Natural killer cell treated with Interleukin-12 subunit alpha and Interleukin-12 subunit beta and Interleukin-15 and Interleukin-18, amount 100 ng/mL, for 72 hours (primary cell): ENCODE results near the gene EIF2B2. TPM values are rescaled to one million over a fixed set of nuclear protein-coding genes. Genes with fewer than 3 reads are reported as not detected.

Experiments used
- ATAC-seq, 2 donors: fragments of 150-1000 bp; cut with Tn5 transposase in 1 of 2; sonication (Bioruptor Pico), chemical (Tn5 transposase) in 1 of 2; 2 replicates each; pipeline ENCODE4 v1.10.0; 2021
- DNase-seq: peaks from one replicate; pipeline ENCODE4 v3.0.0; 2022; ENCODE audit warnings: low spot score
- H3K27ac Mint-ChIP-seq, 2 donors: 1 replicate in 1 of 2; 2 replicates in 1 of 2; pipeline ENCODE4 v1.8.0; 2022; ENCODE audit warnings: mixed read lengths in 2 of 2, mild to moderate bottlenecking in 1 of 2, moderate library complexity in 1 of 2
- H3K27me3 Mint-ChIP-seq, 2 donors: 1 replicate in 1 of 2; 2 replicates in 1 of 2; pipeline ENCODE4 v1.8.0; 2022; ENCODE audit warnings: mixed read lengths in 2 of 2
- H3K36me3 Mint-ChIP-seq: one replicate; pipeline ENCODE4 v1.8.0; 2022; ENCODE audit warnings: mixed read lengths
- H3K4me1 Mint-ChIP-seq, 2 donors: 1 replicate in 1 of 2; 2 replicates in 1 of 2; pipeline ENCODE4 v1.8.0; 2022; ENCODE audit warnings: low read depth in 2 of 2, mixed read lengths in 2 of 2, mild to moderate bottlenecking in 1 of 2
- H3K4me3 Mint-ChIP-seq: one replicate; pipeline ENCODE4 v1.8.0; 2022; ENCODE audit warnings: mixed read lengths
- H3K9me3 Mint-ChIP-seq: 2 replicates; pipeline ENCODE4 v1.8.0; 2022; ENCODE audit warnings: mixed read lengths
- total RNA-seq, 2 donors: library from RNA; stranded (reverse); gene quantifications; one replicate each; pipeline ENCODE4 v1.2.3, GENCODE V29; 2022

The EIF2B2 gene
- 10 to 100 TPM; 60.2 to 68.0 TPM for total RNA-seq

DNA sequence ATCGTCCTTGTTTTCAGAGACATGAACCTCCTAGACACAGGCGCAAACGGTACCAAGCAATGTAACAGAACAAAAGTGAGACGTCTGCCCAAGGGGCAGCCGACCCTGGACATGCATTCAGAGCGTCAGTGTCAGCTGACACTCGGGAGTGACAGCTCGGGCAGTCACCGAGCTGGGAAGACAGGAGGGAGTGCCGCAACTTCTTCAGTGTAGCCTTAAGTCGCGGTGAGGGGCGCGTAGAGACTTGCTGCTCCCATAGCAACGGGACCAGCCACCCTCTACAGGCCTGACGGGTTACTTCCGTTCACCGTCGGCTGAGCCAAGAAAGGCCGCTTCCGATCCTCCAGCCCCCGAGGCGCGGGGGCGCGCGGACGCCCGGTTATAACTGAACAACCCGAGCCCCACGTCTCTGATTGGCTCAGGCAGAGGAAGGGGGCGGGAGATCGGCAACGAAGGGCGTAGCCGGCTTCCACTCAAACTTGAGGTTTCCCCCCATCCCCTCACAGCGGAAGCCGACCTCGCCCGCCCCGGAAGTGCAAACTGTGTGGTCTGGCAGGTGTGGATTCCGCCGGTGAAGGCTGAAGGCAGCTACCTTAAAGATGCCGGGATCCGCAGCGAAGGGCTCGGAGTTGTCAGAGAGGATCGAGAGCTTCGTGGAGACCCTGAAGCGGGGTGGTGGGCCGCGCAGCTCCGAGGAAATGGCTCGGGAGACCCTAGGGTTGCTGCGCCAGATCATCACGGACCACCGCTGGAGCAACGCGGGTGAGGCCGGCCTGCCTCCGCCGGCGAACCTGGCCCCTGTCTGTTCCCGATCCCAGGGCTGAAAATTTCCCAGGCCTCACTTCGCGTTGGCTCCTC lies at the start of gene EIF2B2:
Gene EIF2B2 (plus strand): TSS at position 530 of the 858 bp plus-strand sequence. CDS start 70 bp downstream, at position 600.
- Mint-ChIP-seq H3K4me1 (peaks cover 35 to 41% of the 10 kb centered on the region in 2 donors), H3K4me3 (peak within 1 kb of the TSS; percentile 94), H3K36me3 (peaks cover 19% of the 10 kb centered on the region), H3K27me3 (no peaks in the 10 kb centered on the region), H3K27ac (peak within 1 kb of the TSS; percentile 96 to 97), H3K9me3 (no peaks in the 10 kb centered on the region)
- DNase-seq = peak; percentile 99
- peak; percentile 99 for ATAC-seq

DNA sequence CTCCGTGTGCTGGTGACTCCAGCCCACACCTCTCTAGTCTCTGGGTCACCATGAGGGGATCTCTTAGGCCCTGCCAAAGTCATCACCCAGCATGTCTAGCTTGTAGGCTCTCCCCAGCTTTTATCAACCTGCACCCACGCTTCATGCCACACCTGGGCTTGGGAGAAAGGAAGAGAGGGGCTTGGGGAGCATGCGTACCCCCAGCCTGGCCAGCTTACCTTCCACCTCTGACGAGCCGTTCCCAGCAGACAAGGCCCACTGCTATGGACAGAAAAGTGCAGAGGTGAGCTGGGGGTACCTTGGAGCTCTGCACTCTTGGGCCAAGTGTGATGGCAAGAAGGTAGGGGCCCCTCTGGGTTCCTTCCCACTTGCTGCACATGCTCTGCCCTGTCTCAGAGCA lies 49.0 kb upstream of the EIF2B2 start:
- no peak overlapping the region for H3K4me3 Mint-ChIP-seq
- H3K9me3 Mint-ChIP-seq = no peaks in the 10 kb centered on the region
- DNase-seq = no peak
- no peak for ATAC-seq
- no peaks in the 10 kb centered on the region for H3K4me1 Mint-ChIP-seq
- peaks cover 5 to 7% of the 10 kb centered on the region in 2 donors for H3K27me3 Mint-ChIP-seq
- H3K27ac Mint-ChIP-seq = no peak overlapping the region
- H3K36me3 Mint-ChIP-seq = no peaks in the 10 kb centered on the region

DNA sequence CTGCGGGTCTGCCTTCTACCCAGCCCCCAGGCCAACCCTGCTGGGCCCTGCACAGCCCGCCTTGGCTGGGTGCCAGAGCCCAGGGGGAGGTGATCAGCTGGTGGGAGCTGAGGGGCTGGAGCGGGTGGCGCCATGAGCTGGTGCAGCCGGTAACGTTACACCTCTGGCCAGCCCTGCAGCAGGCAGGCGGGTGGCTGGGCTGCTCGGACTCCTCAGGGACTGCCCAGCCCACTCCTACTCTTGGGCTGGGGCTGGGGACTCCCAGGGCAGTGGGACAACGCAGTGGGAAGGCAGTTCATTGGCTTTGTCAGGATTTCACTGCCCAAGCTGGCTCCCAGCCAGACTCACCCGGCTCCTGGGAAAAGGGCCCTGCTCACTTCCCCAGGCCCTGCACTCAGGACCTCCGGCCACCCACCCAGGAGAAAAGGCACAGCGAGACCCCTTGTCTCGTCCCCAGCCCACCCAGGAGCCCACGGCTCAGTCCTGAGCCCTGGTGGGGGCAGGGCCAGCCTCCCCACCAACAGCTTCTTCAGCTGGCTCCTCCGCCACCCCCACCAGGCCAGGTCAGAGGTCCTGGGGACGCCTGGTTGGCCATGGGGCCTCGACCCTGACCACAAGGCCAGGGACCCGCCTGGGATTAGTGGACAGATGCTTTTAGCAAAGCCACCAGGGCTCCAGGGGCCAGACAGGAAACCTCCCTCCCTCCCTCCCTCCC lies 48.3 kb upstream of the EIF2B2 start:
- DNase-seq (no peak), ATAC-seq (no peak)
- Mint-ChIP-seq H3K27ac (no peak overlapping the region), H3K4me3 (no peak overlapping the region), H3K36me3 (no peaks in the 10 kb centered on the region), H3K9me3 (no peaks in the 10 kb centered on the region), H3K4me1 (no peaks in the 10 kb centered on the region), H3K27me3 (peaks cover 5 to 7% of the 10 kb centered on the region in 2 donors)

- DNase-seq (no peak), ATAC-seq (peak in 1 of 2 donors; percentile 1)
- H3K36me3 Mint-ChIP-seq = no peaks in the 10 kb centered on the region
- no peaks in the 10 kb centered on the region for H3K9me3 Mint-ChIP-seq
- peaks cover 5 to 7% of the 10 kb centered on the region in 2 donors for H3K27me3 Mint-ChIP-seq
- no peak overlapping the region for H3K27ac Mint-ChIP-seq
- H3K4me1 Mint-ChIP-seq = no peaks in the 10 kb centered on the region
- H3K4me3 Mint-ChIP-seq = peak overlapping the region; percentile 20
Observed at GRCh38 chr14:74954947-74955228, 47.8 kb upstream of the EIF2B2 start.

DNA sequence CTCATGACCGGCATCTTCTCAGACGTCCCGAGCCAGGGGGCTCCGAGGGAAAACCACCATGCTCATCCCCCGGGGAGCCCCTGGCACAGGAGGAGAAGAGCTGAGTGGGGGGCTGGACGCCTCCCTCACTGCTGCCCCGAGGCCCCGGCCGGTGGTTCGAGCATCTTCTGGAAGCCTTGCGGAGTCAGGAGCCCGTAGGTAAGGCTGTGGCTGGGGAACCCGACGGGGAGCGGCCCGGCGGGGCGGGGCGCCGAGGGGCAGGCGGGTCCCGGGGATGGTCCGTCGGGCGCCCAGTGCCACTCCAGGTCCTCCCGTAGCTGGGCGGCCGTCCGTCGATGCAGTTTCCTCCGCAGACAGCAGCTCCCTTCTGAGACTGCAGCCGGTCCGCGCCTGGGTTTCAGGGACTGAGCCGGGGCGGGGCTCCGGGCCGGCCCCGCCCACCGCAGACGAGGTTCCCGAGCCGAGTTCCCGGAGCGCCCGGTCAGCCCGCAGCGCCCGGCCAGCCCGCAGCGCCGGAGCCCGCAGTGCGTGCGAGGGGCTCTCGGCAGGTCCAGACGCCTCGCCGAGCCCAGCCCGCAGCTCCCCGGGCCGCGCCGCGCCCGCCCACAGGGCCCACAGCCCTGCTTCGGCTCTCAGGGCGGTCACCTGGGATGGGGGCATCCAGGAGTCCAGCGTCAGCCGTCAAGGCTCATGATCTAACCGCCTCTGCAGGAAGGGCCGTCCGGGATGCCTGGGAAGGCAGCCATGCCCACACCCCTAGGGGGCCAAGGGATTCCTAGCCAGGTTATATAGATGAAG lies 47.3 kb upstream of the EIF2B2 start, which contains the start of gene PGF:
Gene PGF (minus strand): TSS at position 369 of the 798 bp plus-strand sequence. CDS start 355 bp downstream, at position 14.
- no peak for DNase-seq
- no peaks in the 10 kb centered on the region for H3K4me1 Mint-ChIP-seq
- H3K27me3 Mint-ChIP-seq = peaks cover 3 to 7% of the 10 kb centered on the region in 2 donors
- peak; percentile 68 to 84 for ATAC-seq
- H3K4me3 Mint-ChIP-seq = peak within 1 kb of the TSS; percentile 34
- no peaks in the 10 kb centered on the region for H3K36me3 Mint-ChIP-seq
- no peaks in the 10 kb centered on the region for H3K9me3 Mint-ChIP-seq
- H3K27ac Mint-ChIP-seq = no peak within 1 kb of the TSS

- Mint-ChIP-seq H3K27ac (no peak overlapping the region), H3K9me3 (no peaks in the 10 kb centered on the region), H3K27me3 (peaks cover 3 to 7% of the 10 kb centered on the region in 2 donors), H3K4me3 (no peak overlapping the region), H3K4me1 (no peaks in the 10 kb centered on the region), H3K36me3 (no peaks in the 10 kb centered on the region)
- no peak for DNase-seq
- ATAC-seq = no peak
Observed at GRCh38 chr14:74956027-74956279, 46.8 kb upstream of the EIF2B2 start.

- ATAC-seq (no peak), DNase-seq (no peak)
- Mint-ChIP-seq H3K4me3 (peak overlapping the region; percentile 34), H3K9me3 (no peaks in the 10 kb centered on the region), H3K27ac (no peak overlapping the region), H3K36me3 (no peaks in the 10 kb centered on the region), H3K4me1 (no peaks in the 10 kb centered on the region), H3K27me3 (peaks cover 3 to 7% of the 10 kb centered on the region in 2 donors)
Observed at GRCh38 chr14:74956280-74957072, 46.2 kb upstream of the EIF2B2 start.

DNA sequence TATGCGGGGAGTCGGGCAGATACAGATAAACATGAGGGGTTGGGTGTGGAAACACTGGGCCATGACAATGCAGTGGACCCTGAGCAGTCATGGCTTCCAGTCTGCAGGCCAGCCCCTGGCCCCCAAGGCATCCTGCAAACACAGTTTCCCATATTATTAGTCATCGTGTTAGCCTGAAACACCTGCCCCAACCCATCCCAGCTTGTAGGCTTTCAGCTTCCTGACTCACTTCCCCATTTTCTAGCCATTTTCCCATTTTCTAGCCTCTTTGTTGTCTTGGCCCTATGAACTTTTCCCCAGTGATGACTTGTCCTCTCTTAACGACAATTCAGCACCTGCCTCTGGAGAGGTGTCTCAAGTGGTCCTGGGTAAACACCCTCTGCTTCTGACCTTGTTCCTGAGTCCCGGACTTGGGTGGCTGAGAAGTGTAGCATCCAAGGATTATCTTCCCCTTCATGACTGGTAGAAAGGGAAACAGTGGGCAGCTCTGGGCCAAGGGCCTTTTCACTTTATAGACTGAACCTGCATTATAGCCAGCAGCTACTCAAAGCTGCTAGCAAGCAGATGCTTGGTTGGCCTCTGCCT lies 43.0 kb upstream of the EIF2B2 start:
- DNase-seq (no peak), ATAC-seq (no peak)
- Mint-ChIP-seq H3K4me1 (peaks cover 0 to 4% of the 10 kb centered on the region in 2 donors), H3K4me3 (no peak overlapping the region), H3K9me3 (no peaks in the 10 kb centered on the region), H3K27ac (no peak overlapping the region), H3K36me3 (no peaks in the 10 kb centered on the region), H3K27me3 (peaks cover 11 to 19% of the 10 kb centered on the region in 2 donors)

- ATAC-seq = no peak
- H3K4me1 Mint-ChIP-seq = peaks cover 0 to 4% of the 10 kb centered on the region in 2 donors
- no peaks in the 10 kb centered on the region for H3K9me3 Mint-ChIP-seq
- H3K27me3 Mint-ChIP-seq = peaks cover 11 to 19% of the 10 kb centered on the region in 2 donors
- H3K27ac Mint-ChIP-seq = no peak overlapping the region
- no peak for DNase-seq
- H3K36me3 Mint-ChIP-seq = no peaks in the 10 kb centered on the region
- no peak overlapping the region for H3K4me3 Mint-ChIP-seq
Observed at GRCh38 chr14:74960736-74961135, 42.0 kb upstream of the EIF2B2 start.

DNA sequence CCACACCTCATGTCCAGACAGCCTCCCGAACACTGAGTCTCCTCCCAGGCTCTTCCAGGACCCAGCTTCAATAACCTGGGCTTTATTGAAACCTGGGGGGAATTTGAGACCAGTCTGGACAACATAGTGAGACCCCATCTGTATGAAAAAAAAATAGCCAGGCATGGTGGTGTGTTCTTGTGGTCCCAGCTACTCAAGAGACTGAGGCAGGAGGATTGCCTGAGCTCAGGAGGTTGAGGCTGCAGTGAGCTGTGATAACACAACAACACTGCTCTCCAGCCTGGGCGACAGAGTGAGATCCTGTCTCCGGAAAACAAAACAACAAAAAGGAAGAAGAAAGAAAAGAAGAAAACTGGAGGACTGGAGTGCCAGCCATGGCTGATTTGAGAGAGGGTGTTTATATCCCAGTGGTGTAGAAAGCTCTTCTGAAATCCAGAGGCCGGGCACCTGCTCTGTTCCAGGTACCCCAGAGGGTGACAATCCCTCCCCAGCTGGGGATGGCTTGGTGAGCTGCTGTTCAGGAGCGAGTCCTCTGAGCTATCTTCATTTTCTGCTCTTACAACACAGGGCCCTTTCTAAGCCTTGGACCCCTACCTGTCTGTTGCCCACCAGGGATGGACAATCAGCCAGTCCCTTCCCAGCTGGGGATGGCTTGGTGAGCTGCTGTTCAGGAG lies 41.3 kb upstream of the EIF2B2 start:
- Mint-ChIP-seq H3K9me3 (no peaks in the 10 kb centered on the region), H3K27ac (no peak overlapping the region), H3K4me3 (no peak overlapping the region), H3K4me1 (peaks cover 0 to 4% of the 10 kb centered on the region in 2 donors), H3K36me3 (no peaks in the 10 kb centered on the region), H3K27me3 (peaks cover 10 to 16% of the 10 kb centered on the region in 2 donors)
- no peak for DNase-seq
- no peak for ATAC-seq

DNA sequence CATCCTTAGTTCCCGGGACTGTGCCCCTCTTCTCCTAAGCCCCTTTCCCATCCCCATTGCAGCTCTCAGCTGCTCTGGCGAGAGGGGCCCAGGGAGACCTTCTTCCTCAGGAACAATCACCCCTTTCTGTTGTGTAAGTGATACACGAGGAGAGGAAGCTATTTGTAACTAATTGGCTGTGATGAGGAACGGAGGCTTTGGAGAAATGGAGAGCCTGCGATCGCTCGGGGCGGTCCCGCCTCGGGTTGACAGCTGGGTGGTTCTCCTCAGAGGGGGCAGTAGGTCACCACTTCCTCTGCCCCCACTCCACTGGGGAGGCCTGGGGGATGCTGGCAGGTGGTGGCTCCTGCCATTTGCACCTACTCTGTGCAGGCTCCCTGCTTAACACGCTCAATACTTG lies 40.7 kb upstream of the EIF2B2 start:
- ATAC-seq (no peak), DNase-seq (no peak)
- no peak overlapping the region for H3K4me3 Mint-ChIP-seq
- no peak overlapping the region for H3K27ac Mint-ChIP-seq
- H3K27me3 Mint-ChIP-seq = peaks cover 8 to 12% of the 10 kb centered on the region in 2 donors
- no peaks in the 10 kb centered on the region for H3K36me3 Mint-ChIP-seq
- peaks cover 0 to 4% of the 10 kb centered on the region in 2 donors for H3K4me1 Mint-ChIP-seq
- H3K9me3 Mint-ChIP-seq = no peaks in the 10 kb centered on the region

DNA sequence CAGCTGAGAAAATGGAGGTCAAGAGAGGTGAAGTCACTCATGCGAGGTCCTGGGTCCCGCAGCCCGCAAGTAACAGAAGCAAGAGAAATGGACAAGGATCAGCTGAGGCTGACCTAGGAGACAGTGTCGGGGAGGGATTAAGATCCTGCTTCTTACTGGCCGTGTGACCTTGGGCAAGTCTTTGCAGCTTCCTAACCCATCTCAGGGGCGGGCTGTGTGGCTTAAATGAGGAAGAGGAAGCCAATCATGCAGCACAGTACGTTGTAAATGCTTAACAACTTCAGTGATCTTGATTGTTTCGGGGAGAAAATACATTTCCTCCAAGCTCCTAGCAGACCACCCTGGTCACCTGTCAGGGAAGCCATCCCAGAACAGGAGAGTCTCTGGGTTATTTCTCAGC lies 40.2 kb upstream of the EIF2B2 start:
- peaks cover 0 to 4% of the 10 kb centered on the region in 2 donors for H3K4me1 Mint-ChIP-seq
- ATAC-seq (no peak), DNase-seq (no peak)
- H3K27me3 Mint-ChIP-seq = peaks cover 8 to 12% of the 10 kb centered on the region in 2 donors
- H3K9me3 Mint-ChIP-seq = no peaks in the 10 kb centered on the region
- H3K4me3 Mint-ChIP-seq = no peak overlapping the region
- no peak overlapping the region for H3K27ac Mint-ChIP-seq
- H3K36me3 Mint-ChIP-seq = no peaks in the 10 kb centered on the region
